Natural killer cell (primary cell): ENCODE results near the gene EPHA10. TPM values are rescaled to one million over a fixed set of nuclear protein-coding genes. Genes with fewer than 3 reads are reported as not detected.

Experiments
- ATAC-seq, 3 donors: fragments of 150-1000 bp in 2 of 3; fragments of 200-7000 bp in 1 of 3; cut with Tn5 transposase; 1 replicate in 1 of 3; 2 replicates in 2 of 3; pipeline ENCODE4 v1.10.0; 2021; ENCODE audit warnings: mild to moderate bottlenecking in 2 of 3, moderate library complexity in 2 of 3
- DNase-seq, 2 donors: peaks; one replicate each; pipeline versions ENCODE4 v3.0.0 to v3.0.0-alpha.2; 2013 to 2021; ENCODE audit warnings: mixed read lengths in 1 of 2
- H3K27ac ChIP-seq: one replicate; pipeline ENCODE4 v1.5.1; 2013; ENCODE audit warnings: mild to moderate bottlenecking, low read length
- H3K27me3 ChIP-seq: one replicate; pipeline ENCODE4 v1.6.1; 2013; ENCODE audit warnings: low read length; ENCODE audit not compliant: control insufficient read depth, insufficient read depth
- H3K36me3 ChIP-seq: one replicate; pipeline ENCODE4 v1.6.1; 2013; ENCODE audit warnings: low read length; ENCODE audit not compliant: control insufficient read depth, insufficient read depth
- H3K4me1 ChIP-seq: one replicate; pipeline ENCODE4 v1.6.1; 2013; ENCODE audit warnings: low read length; ENCODE audit not compliant: control insufficient read depth, insufficient read depth
- H3K4me3 ChIP-seq: one replicate; pipeline ENCODE4 v1.5.1; 2013; ENCODE audit warnings: low read length
- H3K9me3 ChIP-seq: one replicate; pipeline ENCODE4 v1.6.1; 2013; ENCODE audit warnings: low read length; ENCODE audit not compliant: control insufficient read depth, insufficient read depth
- H3K27ac Mint-ChIP-seq, 2 donors: one replicate each; pipeline ENCODE4 v1.8.0; 2022; ENCODE audit warnings: mild to moderate bottlenecking in 2 of 2, mixed read lengths in 2 of 2, moderate library complexity in 1 of 2
- H3K27me3 Mint-ChIP-seq, 2 donors: one replicate each; pipeline ENCODE4 v1.8.0; 2022; ENCODE audit warnings: low read depth in 2 of 2, mixed read lengths in 2 of 2
- H3K36me3 Mint-ChIP-seq: one replicate; pipeline ENCODE4 v1.8.0; 2022; ENCODE audit warnings: mixed read lengths
- H3K4me1 Mint-ChIP-seq, 2 donors: one replicate each; pipeline ENCODE4 v1.8.0; 2022; ENCODE audit warnings: mixed read lengths in 2 of 2
- H3K4me3 Mint-ChIP-seq: one replicate; pipeline ENCODE4 v1.8.0; 2022; ENCODE audit warnings: mild to moderate bottlenecking, moderate library complexity, mixed read lengths
- H3K9me3 Mint-ChIP-seq, 2 donors: one replicate each; pipeline ENCODE4 v1.8.0; 2022; ENCODE audit warnings: mixed read lengths in 2 of 2
- CTCF ChIP-seq: fragments of 200-600 bp; IDR thresholded peaks from one replicate; pipeline ENCODE4 v1.8.0; 2022; ENCODE audit warnings: antibody characterized with exemption
- WGBS: methylation state at CpG from one replicate; pipeline ENCODE4 v1.1.7; 2013; ENCODE audit warnings: missing lambda C conversion rate; ENCODE audit not compliant: insufficient coverage; 5-methylcytosine and 5-hydroxymethylcytosine counted together
- intact Hi-C: fragments of 100-400 bp; cut with micrococcal nuclease; formaldehyde crosslinking; loops from one replicate; pipeline ENCODE4 v1.14.2; 2022
- total RNA-seq, 4 donors: library from RNA; stranded (reverse); fragments of 120-200 nt in 1 of 4; gene quantifications; one replicate each; pipeline versions ENCODE4 v1.2.3 to v1.2.4, GENCODE V29; 2013 to 2022

Gene EPHA10
- not detected for total RNA-seq
- 0.02 TPM for total RNA-seq (2013)

- no peaks in the 10 kb centered on the region for H3K36me3 Mint-ChIP-seq
- Histone ChIP-seq H3K27me3 (peaks cover 26% of the 10 kb centered on the region), H3K27ac (no peak within 1 kb of the TSS), H3K4me1 (peaks cover 7% of the 10 kb centered on the region), H3K36me3 (no peaks in the 10 kb centered on the region), H3K4me3 (no peak within 1 kb of the TSS), H3K9me3 (no peaks in the 10 kb centered on the region)
- DNase-seq, result no peak
- H3K9me3 Mint-ChIP-seq, result peaks cover 0 to 2% of the 10 kb centered on the region in 2 donors
- H3K4me1 Mint-ChIP-seq, result peaks cover 0 to 10% of the 10 kb centered on the region in 2 donors
- intact Hi-C loops, result no loop called here
- no peak within 1 kb of the TSS for H3K27ac Mint-ChIP-seq
- WGBS, result 10% methylated on average over 32 of the region's 33 CpGs
- ATAC-seq, result no peak
- peaks cover 64% of the 10 kb centered on the region in 2 donors for H3K27me3 Mint-ChIP-seq
- no peak within 1 kb of the TSS for H3K4me3 Mint-ChIP-seq
- TF ChIP-seq CTCF, result no peak
Measured at GRCh38 chr1:37764888-37765441, at the start of gene EPHA10. Gene EPHA10, minus strand, starts transcription at chr1:37765120. Its CDS starts 54 bp downstream, at chr1:37765066.

- H3K27me3 ChIP-seq, result no peaks in the 10 kb centered on the region
- Mint-ChIP-seq H3K27ac (no peak overlapping the region), H3K27me3 (no peaks in the 10 kb centered on the region), H3K9me3 (no peaks in the 10 kb centered on the region), H3K4me1 (peaks cover 8 to 9% of the 10 kb centered on the region in 2 donors), H3K4me3 (no peak overlapping the region), H3K36me3 (no peaks in the 10 kb centered on the region)
- ATAC-seq, result no peak
- peaks cover 1% of the 10 kb centered on the region for H3K4me1 ChIP-seq
- no peak for TF ChIP-seq CTCF
- H3K4me3 ChIP-seq, result no peak overlapping the region
- H3K36me3 ChIP-seq, result peaks cover 38% of the 10 kb centered on the region
- no peak for DNase-seq
- intact Hi-C loops, result no loop called here
- no peak overlapping the region for H3K27ac ChIP-seq
- no peaks in the 10 kb centered on the region for H3K9me3 ChIP-seq
- 96% methylated on average over 7 of the region's 7 CpGs for WGBS
Measured at GRCh38 chr1:37814252-37814651, 49.3 kb upstream of the EPHA10 start.

- H3K36me3 ChIP-seq, result peaks cover 35% of the 10 kb centered on the region
Measured at GRCh38 chr1:37813529-37814145, 48.7 kb upstream of the EPHA10 start.

More at GRCh38 chr1:37813529-37814145, 48.7 kb upstream of the EPHA10 start:
- no peaks in the 10 kb centered on the region for H3K36me3 Mint-ChIP-seq
- TF ChIP-seq CTCF, result no peak
- no peaks in the 10 kb centered on the region for H3K9me3 Mint-ChIP-seq
- H3K4me1 ChIP-seq, result peaks cover 7% of the 10 kb centered on the region
- no peak for ATAC-seq
- H3K4me3 ChIP-seq, result no peak overlapping the region
- 100% methylated on average over 2 of the region's 2 CpGs for WGBS
- H3K27me3 ChIP-seq, result no peaks in the 10 kb centered on the region
- no peak for DNase-seq
- H3K27me3 Mint-ChIP-seq, result no peaks in the 10 kb centered on the region
- no peak overlapping the region for H3K27ac Mint-ChIP-seq
- H3K4me1 Mint-ChIP-seq, result peaks cover 14% of the 10 kb centered on the region in 2 donors
- H3K4me3 Mint-ChIP-seq, result no peak overlapping the region
- intact Hi-C loops, result no loop called here
- H3K27ac ChIP-seq, result no peak overlapping the region
- no peaks in the 10 kb centered on the region for H3K9me3 ChIP-seq
